HS-27A (cell line): ENCODE results near the gene C1orf146.
"Not testable (repeated sequence)": the region's sequence is repeated elsewhere in the genome, so short reads cannot be mapped to it uniquely, and the experiment has no call there.

Experiments used
- DNase-seq: peaks from one replicate; pipeline ENCODE4 v3.0.0-alpha.2; 2012; ENCODE audit warnings: low read depth, missing footprints

Gene C1orf146

DNA sequence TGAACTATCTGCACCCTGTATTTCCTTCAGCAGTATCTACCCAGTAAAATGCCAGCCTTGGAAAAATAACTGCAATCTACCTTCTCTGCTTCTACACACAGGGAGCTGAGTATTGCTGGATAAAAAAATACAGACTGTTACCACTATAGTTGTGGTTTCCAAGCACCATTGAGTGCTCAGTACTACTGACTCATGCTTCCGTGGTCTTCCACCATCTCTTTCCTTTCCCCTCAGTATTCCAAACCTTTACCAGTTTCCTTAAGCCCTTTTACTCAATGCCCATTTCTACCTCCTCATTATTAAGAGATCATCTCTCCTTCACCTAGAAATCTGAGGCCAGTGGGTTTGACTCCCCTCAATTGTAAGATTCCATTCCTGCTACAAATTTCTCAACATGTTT lies 57.2 kb downstream of the C1orf146 start:
- no peak for DNase-seq

GRCh38 chr1:92276082-92276481 lies 58.4 kb downstream of the C1orf146 start:
- DNase-seq = no peak

DNA sequence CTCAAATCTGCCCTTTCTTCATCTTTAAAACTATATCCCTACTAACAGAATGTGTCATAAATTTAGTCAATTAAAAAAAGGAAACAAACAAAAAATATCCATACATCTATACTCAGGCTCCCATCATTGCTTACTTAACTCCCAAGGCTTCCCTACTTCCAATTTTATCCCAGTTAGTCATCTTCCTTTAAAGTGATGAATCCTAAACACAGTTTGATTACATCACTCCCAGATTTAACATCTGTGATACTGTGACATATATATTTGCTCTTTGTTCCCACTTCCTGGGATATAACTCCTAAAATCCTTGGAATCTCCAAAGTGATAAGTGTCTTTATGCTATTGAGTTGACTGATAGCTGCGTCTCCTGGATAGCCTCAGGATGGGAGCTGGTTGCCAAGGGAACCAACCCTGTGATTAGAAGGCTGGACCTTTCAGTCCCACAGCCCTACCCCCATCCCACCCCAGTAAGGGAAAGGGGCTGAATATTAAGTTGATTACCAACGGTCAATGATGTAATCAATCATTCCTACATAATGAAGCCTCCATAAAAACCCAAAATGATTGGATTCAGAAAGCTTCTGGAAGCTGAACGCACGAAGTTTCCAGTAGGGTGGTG lies 59.5 kb downstream of the C1orf146 start:
- DNase-seq = no peak

DNA sequence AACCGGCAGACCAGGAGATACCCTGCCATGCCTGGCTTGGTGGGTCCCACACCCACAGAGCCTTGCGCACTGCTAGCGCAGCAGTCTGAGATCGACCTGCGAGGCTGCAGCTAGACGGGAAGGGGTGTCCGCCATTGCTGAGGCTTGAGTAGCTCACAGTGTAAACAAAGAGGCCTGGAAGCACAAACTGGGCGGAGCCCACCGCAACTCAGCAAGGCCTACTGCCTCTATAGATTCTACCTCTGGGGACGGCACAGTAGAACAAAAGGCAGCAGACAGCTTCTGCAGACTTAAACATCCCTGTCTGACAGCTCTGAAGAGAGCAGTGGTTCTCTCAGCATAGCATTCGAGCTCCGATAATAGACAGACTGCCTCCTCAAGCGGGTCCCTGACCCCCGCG lies 62.1 kb downstream of the C1orf146 start:
- not testable (repeated sequence) for DNase-seq

- DNase-seq = not testable (repeated sequence)
These were observed 63.7 kb downstream of the C1orf146 start for GRCh38 chr1:92281411-92281810.

GRCh38 chr1:92291372-92291999 lies 73.8 kb downstream of the C1orf146 start:
- DNase-seq = no peak
